SU-DHL-6 (cell line): ENCODE data around the gene SMARCAL1.

Experiments used
- CTCF ChIP-seq: fragments of 200-600 bp; sonication (generic); IDR thresholded peaks from one replicate; pipeline ENCODE4 v1.5.1; 2017; ENCODE audit warnings: antibody characterized with exemption, mild to moderate bottlenecking, low read length, moderate library complexity; ENCODE audit not compliant: insufficient read depth, poor library complexity, severe bottlenecking
- EZH2phosphoT487 ChIP-seq: fragments of 200-600 bp; sonication (generic), shearing (Covaris generic); conservative IDR thresholded peaks from 2 replicates; pipeline ENCODE4 v1.6.1; 2018; ENCODE audit warnings: mild to moderate bottlenecking, antibody characterized with exemption, low read length, moderate library complexity, mixed read lengths

GRCh38 chr2:216516730-216517350 is 104.6 kb downstream of the SMARCAL1 start:
- TF ChIP-seq CTCF (peak; percentile 47), EZH2phosphoT487 (no peak)
